ENCODE results near the gene PBX3. TPM values are rescaled to one million over a fixed set of nuclear protein-coding genes. Genes with fewer than 3 reads are reported as not detected.

The PBX3 gene
- total and polyA plus RNA-seq, 2 of the 13 experiments (the other 11 are each of a cell fraction or from before 2014, with no cell fraction given): 6.0 to 11.2 TPM

DNA sequence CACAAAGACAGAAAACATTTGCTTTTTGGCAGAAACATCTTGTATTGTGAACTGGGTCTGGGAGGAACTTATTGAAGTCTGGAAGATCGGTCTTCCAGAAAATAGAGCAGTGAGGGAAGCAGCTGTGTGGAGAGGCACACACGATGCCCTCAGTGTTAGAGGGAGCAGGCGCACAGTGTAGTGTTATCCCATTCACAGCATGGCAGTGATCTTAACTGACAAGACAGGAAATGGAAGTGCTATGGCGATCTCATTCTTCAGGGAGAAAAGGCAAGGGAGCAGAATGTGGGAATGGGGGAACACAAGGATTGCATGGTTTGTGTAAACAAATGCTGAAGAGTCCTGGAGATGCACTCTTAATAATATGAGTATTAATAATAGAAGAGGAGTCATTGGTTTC is 161.0 kb downstream of the PBX3 start (continued):
- TF ChIP-seq, protein P1, sequence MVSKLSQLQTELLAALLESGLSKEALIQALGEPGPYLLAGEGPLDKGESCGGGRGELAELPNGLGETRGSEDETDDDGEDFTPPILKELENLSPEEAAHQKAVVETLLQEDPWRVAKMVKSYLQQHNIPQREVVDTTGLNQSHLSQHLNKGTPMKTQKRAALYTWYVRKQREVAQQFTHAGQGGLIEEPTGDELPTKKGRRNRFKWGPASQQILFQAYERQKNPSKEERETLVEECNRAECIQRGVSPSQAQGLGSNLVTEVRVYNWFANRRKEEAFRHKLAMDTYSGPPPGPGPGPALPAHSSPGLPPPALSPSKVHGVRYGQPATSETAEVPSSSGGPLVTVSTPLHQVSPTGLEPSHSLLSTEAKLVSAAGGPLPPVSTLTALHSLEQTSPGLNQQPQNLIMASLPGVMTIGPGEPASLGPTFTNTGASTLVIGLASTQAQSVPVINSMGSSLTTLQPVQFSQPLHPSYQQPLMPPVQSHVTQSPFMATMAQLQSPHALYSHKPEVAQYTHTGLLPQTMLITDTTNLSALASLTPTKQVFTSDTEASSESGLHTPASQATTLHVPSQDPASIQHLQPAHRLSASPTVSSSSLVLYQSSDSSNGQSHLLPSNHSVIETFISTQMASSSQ (IDR thresholded peaks at IDR 0.05; ENCODE audit: low read depth): no peak
- TF ChIP-seq, protein P1 (CRISPR knock-in tag; IDR thresholded peaks at IDR 0.05; ENCODE audit: borderline replicate concordance): no peak
- TF ChIP-seq BORCS8-MEF2B (CRISPR knock-in tag; IDR thresholded peaks at IDR 0.05) (no peak), ZSCAN25 (CRISPR knock-in tag; IDR thresholded peaks at IDR 0.05) (no peak)

DNA sequence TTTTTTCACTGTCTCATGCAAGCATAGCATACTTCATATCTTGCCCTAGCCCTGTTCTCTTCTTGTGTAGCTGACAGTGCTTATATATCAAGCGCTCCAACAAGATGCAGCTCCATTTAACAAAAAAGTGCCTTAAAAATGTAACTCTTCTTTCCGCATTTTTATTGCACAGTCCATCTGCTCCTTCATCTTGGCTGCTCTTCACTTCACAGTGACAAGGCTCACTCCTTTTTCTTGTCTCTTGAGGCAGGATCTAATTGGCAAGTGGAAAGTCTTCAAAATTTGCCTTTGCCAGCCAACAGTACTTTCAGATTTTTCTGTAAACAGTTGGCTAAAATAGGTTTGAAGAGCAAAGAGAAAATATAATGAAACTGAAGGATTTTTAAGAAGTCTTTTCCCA is 161.8 kb downstream of the PBX3 start:
- no peak overlapping the region for H3K4me3 ChIP-seq (replicated peaks in 1 of 3; ENCODE audit: insufficient read depth in 1 of 3, low read depth in 2 of 3, low read length in 3 of 3)
- in situ Hi-C loops (cut with HindIII; ENCODE audit: extremely low pct_ligation_motif_present, low pct_unique_long_range_greater_than_20kb): no loop called here
- H3K4me1 ChIP-seq (ENCODE audit: insufficient read depth, low read length): peaks cover 5% of the 10 kb centered on the region; the same call in 1 of the 2 replicates
- H3K27me3 ChIP-seq (ENCODE audit: control insufficient read depth in 1 of 2, insufficient read depth in 2 of 2, low read length in 2 of 2): no peaks in the 10 kb centered on the region
- ATAC-seq: no peak
- no peak for FAIRE-seq
- WGBS (ENCODE audit: low lambda C conversion rate): 98% methylated on average over 2 of the region's 2 CpGs
- H3K79me2 ChIP-seq (ENCODE audit: insufficient read depth, low read length): no peaks in the 10 kb centered on the region
- H3K27ac ChIP-seq (ENCODE audit: extremely low read length, insufficient read depth, low read length): no peak overlapping the region
- POLR2A ChIA-PET: no interaction called here
- H3K36me3 ChIP-seq (replicated peaks in 1 of 2; ENCODE audit: control insufficient read depth in 1 of 2, insufficient read depth in 2 of 2, low read length in 2 of 2): no peaks in the 10 kb centered on the region
- no peaks in the 10 kb centered on the region for H3K9me3 ChIP-seq (ENCODE audit: low read length)
- H3K9ac ChIP-seq (ENCODE audit: insufficient read depth, low read depth, low read length): no peak overlapping the region
- H2AFZ ChIP-seq (ENCODE audit: low read length): no peak overlapping the region
- no peak for DNase-seq (ENCODE audit: low spot score)
- intact Hi-C loops (cut with micrococcal nuclease; ENCODE audit: unreplicated experiment): no loop called here
- no peak overlapping the region for H3K4me2 ChIP-seq (ENCODE audit: low read depth, low read length)
- CTCF ChIA-PET (ENCODE audit: low intra/inter-chr PET ratio, low total read pairs): no interaction called here
- no peaks in the 10 kb centered on the region for H4K20me1 ChIP-seq (ENCODE audit: insufficient read depth, low read length)
- TF ChIP-seq SMYD3 (CRISPR knock-in tag; IDR thresholded peaks at IDR 0.05) (no peak), PHF5A (CRISPR knock-in tag; IDR thresholded peaks at IDR 0.05; ENCODE audit: low read depth, unreplicated experiment) (no peak), SYNCRIP (IDR thresholded peaks at IDR 0.05; ENCODE audit: insufficient read depth, low read depth, low read length) (no peak), TAF1 (CRISPR knock-in tag; IDR thresholded peaks at IDR 0.05) (no peak), HDAC6 (IDR thresholded peaks at IDR 0.05; ENCODE audit: low read depth, low read length) (no peak), HDAC2 (CRISPR knock-in tag; IDR thresholded peaks at IDR 0.05) (no peak)
- BruUV-seq (replicated peaks): no TSS peak

Data from HepG2 (cell line).